HuH-7.5 (cell line): ENCODE measurements around the gene SEMA4A.
"Not testable (repeated sequence)": the region's sequence is repeated elsewhere in the genome, so short reads cannot be mapped to it uniquely, and the experiment has no call there.

Source experiments
- DNase-seq: peaks from one replicate; pipeline ENCODE4 v3.0.0; 2011; ENCODE audit warnings: low spot score

Gene SEMA4A

DNA sequence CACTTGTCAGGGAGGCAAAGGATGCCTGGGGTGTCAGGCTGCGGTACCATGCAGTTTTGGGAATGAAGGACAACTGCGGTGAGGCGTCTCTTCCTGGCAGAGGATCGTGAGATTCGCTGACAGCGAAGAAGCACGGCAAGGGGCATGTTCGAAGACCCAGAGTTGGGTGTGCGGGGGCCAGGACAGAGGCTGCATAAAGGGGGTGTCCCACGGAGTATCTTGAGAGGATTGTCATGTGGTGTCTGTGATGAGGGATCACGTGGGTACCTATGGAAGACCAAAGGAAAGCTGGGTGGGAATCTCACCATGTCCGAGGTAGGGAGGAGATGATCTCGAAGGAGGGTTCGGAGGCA lies 40.9 kb downstream of the SEMA4A start:
- no peak for DNase-seq

DNA sequence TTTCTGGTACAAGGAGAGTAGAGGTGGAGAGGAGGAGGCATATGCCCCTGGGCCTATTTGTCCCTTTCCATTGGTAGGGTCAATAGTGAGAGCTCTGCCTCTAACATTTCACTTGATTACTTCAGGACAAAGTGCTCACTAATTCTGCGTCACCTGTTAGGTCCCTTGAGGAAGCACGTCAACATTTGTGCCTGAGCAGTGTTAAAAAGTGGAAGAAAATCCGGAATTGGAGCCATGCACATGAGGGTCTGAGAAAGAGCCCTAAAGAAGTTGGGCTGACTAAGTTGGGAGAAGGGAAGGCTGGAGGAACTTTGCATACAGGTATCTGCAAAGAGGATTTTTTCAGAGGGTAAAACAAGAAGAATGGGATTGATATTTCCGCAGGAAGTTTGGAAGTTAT lies 42.5 kb downstream of the SEMA4A start:
- DNase-seq: no peak

DNA sequence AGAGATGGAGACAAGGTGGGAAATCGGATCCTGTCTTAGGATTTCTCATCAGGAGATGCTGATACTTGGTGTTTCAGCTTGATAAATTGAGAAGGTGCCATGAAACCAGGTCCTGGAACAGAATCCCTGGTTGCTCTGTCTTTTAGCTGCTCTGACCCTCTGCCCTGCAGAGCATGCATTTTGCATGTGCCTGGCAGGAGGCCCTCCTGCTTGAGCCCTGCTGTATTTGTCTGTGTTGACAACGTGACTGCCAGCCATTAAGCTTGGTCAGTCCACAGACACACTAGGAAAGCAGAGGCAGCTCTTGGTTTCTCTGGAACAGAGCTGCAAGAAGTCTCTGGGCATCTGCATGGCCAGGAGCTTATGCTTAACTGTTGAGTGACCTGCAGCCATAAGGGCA lies 43.1 kb downstream of the SEMA4A start:
- no peak for DNase-seq

DNA sequence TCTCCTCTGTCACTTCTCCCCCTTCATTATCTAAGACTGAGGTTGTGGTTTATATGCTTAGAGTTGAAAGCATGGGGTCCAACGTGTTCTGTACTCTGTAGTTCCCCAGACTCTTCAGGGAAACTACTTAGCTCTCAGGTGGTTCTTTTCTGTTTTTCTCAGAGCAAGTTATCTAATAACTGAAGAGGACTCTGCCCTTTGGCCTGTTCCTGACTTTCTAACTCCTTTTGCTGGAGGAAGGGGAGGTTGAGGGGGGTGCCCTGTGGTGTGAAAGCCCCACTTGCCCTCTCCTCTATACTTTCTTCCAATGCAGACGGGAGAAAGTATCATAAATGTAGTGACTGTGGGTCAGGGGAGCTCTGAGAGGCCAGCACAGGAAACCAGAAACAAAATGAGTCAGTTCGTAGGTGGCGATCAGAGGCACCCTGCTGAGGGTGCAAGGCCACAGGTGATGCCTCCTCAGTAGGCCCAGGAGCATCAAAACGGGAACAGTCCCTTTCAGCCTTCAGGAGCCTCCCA lies 45.5 kb downstream of the SEMA4A start:
- DNase-seq: no peak

DNA sequence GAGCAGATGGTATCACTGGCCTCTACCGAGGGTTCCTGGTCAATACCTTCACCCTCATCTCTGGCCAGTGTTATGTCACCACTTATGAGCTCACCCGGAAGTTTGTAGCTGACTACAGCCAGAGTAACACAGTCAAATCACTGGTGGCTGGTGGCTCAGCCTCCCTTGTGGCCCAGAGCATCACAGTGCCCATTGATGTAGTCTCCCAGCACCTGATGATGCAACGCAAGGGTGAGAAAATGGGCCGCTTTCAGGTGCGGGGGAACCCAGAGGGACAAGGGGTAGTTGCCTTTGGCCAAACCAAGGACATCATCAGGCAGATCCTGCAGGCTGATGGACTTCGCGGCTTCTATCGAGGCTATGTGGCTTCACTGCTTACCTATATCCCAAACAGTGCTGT lies 46.7 kb downstream of the SEMA4A start:
- DNase-seq: no peak

DNA sequence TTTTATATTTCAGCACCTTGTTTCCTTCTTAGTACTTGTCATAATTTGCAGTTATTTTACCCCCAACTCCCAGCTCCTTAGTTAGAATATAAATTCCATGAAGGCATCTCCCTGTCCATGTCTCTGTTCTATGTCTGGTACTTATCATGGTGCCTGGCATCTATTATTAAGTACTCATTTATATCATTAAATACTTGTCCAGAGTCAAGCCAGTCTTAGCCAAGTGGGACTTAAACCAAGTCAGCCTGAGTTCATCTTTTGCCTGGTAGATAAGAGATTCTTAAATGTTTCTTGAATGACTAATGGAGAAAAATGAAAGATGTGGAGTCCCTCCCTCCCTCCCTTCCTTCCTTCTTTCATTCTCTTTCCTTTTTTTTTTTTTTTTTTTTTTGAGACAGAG lies 49.9 kb downstream of the SEMA4A start:
- no peak for DNase-seq

DNA sequence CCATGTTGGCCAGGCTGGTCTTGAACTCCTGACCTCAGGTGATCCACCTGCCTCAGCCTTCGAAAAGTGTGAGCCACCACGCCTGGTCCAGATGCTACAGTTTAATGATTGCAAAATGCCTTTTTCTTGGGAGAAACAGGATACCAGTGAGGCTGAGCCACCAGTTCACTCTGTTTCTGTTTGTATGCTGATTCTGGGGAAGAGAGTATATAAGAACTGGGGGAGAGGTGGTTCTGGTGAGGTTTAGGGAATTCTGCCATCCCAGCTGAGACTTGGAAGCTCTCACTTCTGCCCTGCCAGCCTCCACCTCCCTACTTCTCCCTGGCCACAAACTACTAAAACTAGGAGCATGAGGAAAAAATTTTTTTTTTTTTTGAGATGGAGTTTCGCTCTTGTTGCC lies 51.3 kb downstream of the SEMA4A start:
- DNase-seq: no peak

DNA sequence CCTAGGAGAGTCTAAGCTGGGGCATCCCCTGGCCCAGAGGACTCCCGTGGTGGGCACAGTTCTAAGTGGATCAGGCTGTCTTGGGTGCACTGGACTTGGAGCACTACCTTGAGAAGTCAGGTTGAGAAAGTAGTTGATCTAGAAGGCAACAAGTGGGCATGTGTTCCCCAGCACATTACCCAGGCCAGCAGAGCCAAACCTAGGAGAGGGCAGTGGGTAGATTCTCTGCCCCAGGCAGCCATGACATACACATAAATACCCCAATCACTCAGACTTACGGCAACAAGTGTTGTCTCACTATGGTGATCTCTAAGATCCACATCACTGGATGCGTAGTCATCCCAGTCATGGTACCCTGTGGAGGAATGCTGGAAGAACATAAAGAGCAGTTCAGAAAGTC lies 57.9 kb downstream of the SEMA4A start:
- DNase-seq: no peak

DNA sequence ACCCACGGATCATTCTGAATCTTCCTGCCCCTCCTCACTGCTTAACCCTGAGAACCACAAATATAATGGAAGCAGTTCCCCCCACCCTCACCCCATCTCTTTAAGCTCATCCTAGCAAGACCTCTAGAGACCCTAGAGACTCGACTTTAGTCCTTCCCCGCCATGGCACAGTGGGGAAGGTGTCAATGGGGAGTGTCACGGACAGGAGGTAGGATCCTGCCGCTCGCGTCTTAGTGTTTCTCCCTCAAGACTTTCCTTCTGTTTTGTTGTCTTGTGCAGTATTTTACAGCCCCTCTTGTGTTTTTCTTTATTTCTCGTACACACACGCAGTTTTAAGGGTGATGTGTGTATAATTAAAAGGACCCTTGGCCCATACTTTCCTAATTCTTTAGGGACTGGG lies 58.7 kb downstream of the SEMA4A start:
- no peak for DNase-seq

DNA sequence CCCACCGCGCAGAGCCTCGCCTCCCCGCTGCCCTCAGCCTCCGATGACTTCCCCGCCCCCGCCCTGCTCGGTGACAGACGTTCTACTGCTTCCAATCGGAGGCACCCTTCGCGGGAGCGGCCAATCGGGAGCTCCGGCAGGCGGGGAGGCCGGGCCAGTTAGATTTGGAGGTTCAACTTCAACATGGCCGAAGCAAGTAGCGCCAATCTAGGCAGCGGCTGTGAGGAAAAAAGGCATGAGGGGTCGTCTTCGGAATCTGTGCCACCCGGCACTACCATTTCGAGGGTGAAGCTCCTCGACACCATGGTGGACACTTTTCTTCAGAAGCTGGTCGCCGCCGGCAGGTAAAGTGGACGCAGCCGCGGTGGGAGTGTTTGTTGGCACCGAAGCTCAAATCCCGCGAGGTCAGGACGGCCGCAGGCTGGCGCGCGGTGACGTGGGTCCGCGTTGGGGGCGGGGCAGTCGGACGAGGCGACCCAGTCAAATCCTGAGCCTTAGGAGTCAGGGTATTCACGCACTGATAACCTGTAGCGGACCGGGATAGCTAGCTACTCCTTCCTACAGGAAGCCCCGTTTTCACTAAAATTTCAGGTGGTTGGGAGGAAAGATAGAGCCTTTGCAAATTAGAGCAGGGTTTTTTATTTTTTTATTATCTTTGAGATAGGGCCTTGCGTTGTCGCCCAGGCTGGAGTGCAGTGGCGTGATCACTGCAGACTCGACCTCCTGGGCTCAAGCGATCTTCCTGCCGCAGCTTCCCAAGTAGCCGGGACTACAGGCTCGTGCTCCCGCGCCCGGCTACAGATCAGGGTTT lies 59.7 kb downstream of the SEMA4A start, which contains the start of gene PMF1:
Gene PMF1, plus strand, starts transcription at position 175 of the 811 bp plus-strand sequence. Its CDS starts 9 bp downstream, at position 184.
- peak; percentile 99 for DNase-seq

DNA sequence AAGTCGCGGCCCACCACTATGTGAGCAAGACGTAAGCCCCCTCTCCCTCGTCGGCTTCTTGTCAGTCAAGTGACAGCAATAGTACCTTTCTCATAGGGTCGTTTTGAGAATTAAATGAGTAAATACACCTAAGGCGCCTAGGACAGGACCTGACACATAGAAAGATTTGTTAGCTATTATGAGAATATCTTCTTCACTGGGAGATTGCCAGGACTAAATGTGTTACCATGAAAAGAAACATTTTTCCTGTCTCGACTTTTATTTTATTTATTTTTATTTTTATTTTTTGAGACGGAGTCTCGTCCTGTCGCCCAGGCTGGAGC lies 60.2 kb downstream of the SEMA4A start:
- DNase-seq: no peak

DNA sequence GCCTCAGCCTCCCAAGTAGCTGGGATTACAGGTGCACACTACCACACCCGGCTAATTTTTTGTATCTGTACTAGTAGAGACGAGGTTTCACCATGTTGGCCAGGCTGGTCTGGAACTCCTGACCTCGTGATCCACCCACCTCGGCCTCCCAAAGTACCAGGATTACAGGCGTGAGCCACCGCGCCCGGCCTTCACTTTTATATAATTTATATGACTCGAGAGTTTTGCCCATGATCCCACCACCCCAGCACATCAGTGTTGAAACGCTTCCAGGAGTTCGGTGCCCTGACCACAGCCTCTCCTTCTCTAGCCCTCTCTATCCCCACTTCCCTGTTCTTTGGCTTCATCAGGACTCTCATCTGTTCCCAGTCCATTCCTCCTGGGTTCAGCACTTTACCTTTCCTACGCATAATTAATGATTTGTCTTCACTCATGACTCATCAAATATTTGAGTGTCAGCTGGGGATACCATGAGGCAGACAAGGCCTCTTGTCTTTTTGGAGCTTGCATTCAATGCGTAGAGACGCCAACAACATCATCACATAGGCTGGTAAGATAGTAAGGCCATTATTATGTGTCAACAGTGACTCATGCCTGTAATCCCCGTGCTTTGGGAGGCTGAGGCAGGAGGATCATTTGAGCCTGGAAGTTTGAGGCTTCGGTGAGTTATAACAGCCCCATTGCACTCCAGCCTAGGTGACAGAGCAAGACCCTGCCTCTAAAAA lies 60.8 kb downstream of the SEMA4A start:
- no peak for DNase-seq

DNA sequence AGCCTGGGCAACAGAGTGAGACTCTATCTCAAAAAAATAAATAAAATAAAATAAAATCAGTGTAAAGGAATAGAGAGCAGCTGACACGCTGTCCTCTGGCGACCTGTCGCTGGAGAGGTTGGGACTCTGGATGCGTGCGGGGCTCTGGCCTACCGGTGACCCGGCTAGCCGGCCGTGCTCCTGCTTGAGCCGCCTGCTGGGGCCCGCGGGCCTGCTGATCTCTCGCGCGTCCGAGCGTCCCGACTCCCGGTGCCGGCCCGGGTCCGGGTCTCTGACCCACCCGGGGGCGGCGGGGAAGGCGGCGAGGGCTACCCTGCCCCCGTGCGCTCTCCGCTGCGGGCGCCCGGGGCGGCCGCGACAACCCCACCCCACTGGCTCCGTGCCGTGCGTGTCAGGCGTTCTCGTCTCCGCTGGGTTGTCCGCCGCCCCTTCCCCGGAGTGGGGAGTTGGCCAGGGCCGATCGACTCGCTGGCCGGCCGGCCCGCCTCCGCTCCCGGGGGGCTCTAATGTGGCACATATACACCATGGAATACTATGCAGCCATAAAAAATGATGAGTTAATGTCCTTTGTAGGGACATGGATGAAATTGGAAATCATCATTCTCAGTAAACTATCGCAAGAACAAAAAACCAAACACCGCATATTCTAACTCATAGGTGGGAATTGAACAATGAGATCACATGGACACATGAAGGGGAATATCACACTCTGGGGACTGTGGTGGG lies 63.1 kb downstream of the SEMA4A start:
- DNase-seq: not testable (repeated sequence)

DNA sequence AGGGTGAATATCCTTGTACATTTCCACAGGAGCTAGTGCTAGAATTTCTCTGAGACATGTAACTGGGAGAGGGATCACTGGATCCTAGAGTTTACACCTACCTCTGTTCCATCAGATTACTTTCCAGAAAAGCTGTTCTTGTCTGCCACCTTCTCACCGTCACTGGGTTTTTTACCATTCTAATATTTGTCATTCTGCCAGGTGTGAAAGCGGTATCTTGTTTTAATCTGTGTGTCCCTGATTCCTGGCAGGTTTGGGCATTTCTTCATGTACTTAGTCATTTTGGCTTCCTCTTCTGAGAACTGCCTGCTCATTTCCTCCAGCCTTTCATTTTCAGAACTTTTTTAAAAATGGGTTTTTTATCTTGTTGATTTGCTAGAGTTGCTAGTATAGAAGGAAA lies 64.5 kb downstream of the SEMA4A start:
- DNase-seq: no peak

DNA sequence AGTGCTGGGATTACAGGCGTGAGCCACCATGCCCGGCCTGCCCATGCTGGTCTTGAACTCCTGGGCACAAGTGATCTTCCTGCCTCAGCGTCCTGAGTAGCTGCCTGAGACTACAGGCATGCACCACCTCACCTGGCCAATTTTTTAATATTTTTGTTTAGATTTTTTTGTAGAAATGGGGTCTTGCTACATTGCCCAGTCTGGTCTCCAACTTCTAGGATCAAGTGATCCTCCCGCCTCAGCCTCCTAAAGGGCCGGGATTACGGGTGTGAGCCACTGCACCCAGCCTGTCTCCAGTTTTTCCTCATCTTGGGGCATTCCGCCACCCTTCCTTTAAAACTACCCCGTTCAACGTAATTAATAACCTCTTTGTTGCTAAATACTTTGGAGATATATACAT lies 66.8 kb downstream of the SEMA4A start:
- DNase-seq: no peak

DNA sequence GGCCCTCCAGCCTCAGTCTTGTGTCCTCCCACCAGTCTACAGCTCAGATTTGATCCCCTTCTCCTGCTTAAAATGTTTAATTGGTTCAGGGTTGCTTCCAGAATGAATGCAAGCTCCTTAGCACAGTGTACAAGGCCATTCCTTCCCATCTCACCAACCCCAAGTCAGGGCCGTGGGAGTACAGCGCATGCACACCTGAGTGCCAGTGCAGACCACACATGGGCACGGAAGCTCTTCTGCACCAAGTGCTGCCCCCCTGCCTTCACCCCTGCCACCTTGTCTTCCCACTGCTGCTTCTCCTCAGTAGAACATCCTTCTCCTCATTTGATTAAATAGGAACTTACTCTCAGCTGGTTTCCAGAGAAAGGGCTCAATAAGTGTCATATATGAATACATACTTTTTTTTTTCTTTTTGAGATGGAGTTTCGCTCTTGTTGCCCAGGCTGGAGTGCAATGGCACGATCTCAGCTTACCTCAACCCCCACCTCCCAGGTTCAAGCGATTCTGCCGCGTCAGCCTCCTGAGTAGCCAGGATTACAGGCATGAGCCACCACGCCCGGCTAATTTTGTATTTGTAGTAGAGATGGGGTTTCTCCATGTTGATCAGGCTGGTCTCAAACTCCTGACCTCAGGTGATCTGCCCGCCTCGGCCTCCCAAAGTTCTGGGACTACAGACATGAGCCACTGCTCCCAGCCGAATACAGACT lies 68.8 kb downstream of the SEMA4A start:
- no peak for DNase-seq

DNA sequence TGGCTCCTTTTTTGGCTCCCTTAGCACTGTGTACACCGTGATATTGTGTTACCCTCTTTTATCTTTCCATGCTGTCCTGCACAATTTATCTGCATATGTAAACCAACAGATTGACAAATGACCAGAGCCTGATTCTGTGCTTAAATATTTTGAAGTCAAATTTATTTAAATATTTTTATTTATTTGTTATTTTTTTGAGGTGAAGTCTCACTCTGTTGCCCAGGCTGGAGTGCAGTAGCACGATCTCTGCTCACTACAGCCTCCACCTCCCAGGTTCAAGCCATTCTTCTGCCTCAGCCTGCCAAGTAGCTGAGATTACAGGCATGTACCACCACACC lies 72.3 kb downstream of the SEMA4A start:
- no peak for DNase-seq

DNA sequence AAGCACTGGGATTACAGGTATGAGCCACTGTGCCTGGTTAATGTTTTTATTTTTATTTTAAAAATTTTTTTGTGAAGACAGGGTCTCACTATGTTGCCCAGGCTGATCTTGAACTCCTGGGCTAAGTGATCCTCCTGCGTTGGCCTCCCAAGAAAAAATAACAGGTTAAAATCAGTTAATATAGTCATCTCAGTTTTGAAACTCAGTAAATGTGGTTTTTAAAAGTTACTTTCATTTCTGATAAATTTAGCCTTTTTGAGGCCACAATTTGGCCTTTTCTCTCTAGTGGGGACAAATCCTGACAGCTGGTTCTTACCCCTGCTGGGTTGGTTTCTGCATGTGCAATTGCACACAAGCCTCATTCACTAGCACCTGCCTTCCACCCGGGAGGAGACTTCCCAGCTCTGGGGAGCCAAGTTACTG lies 72.7 kb downstream of the SEMA4A start:
- no peak for DNase-seq

DNA sequence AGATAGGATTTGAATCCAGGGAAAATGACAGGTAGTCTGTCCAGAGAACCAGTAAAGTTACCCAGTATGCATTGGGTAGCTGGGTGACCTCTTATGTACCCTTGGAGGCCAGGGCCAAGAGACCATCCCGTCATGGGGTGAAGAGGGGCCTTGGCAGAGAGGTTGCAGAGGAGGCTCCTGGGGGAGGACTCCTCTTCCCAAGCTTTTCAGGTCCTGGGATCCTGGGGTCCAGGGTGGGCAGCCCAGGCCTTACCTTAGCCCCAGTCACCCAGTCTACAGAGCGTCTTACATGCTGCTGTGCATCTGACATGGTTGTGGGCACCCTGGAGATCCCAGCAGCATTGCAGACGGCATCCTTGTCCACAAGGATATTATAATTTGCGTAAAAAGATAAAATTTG lies 73.4 kb downstream of the SEMA4A start:
- no peak for DNase-seq
